Measurements from ENCODE around the gene PTMA. TPM values are rescaled to one million over a fixed set of nuclear protein-coding genes. Genes with fewer than 3 reads are reported as not detected.
"Not testable (repeated sequence)": the region's sequence is repeated elsewhere in the genome, so short reads cannot be mapped to it uniquely, and the experiment has no call there.

PTMA gene
- polyA plus RNA-seq, 4 donors = 1,019 to 2,156 (median 1,113) TPM

DNA sequence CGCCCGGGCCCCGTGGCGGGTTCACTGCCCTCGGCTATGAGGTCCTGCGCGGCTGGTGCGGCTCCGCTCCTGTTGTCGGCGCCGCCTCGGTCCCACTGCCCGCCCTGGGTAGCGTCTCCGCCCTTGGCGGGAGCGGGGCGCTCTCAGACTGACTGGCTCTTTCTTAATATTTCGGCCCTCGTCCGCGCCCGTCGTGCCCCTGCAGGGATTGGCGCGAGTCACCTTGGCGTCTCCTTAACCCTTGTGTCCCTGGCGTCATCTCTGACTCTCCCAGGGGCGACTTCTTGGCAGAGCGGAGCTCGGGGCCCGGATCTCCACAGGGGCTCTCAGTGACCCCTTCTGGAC is 1.3 kb downstream of the PTMA start:
- 0 to 1% (median 0%) methylated on average over 31 to 33 of the region's 33 CpGs for WGBS, 3 donors
- H3K9me3 ChIP-seq (ENCODE audit: control insufficient read depth in 2 of 2, insufficient read depth in 1 of 2, low read depth in 1 of 2, low read length in 1 of 2) = no peaks in the 10 kb centered on the region
- H3K4me3 ChIP-seq (ENCODE audit: low read depth in 1 of 3, low read length in 3 of 3) = peak overlapping the region; percentile 81 to 99 (median 95)
- no peak for FAIRE-seq
- peaks cover 8 to 40% (median 8%) of the 10 kb centered on the region in 3 donors for H3K36me3 ChIP-seq (ENCODE audit: control insufficient read depth in 3 of 3, insufficient read depth in 2 of 3, low read depth in 1 of 3, low read length in 3 of 3)
- peak in 1 of 2 donors; percentile 37 for DNase-seq
- peaks cover 0 to 22% (median 8%) of the 10 kb centered on the region in 3 donors for H3K4me1 ChIP-seq (ENCODE audit: control insufficient read depth in 3 of 3, insufficient read depth in 2 of 3, low read depth in 1 of 3, low read length in 2 of 3)
- H3K27me3 ChIP-seq (ENCODE audit: control insufficient read depth in 3 of 3, insufficient read depth in 3 of 3, low read length in 3 of 3) = no peaks in the 10 kb centered on the region
- H3K27ac ChIP-seq (ENCODE audit: low read depth in 1 of 3, low read length in 2 of 3) = peak overlapping the region; percentile 88 to 99 (median 92)

GRCh38 chr2:231709981-231710798 is 1.9 kb downstream of the PTMA start:
- WGBS, 3 donors = 0 to 1% (median 0%) methylated on average over 61 to 105 of the region's 105 CpGs
- Histone ChIP-seq H3K27me3 (ENCODE audit: control insufficient read depth in 3 of 3, insufficient read depth in 3 of 3, low read length in 3 of 3) (no peaks in the 10 kb centered on the region), H3K4me1 (ENCODE audit: control insufficient read depth in 3 of 3, insufficient read depth in 2 of 3, low read depth in 1 of 3, low read length in 2 of 3) (peaks cover 0 to 22% (median 8%) of the 10 kb centered on the region in 3 donors), H3K36me3 (ENCODE audit: control insufficient read depth in 3 of 3, insufficient read depth in 2 of 3, low read depth in 1 of 3, low read length in 3 of 3) (peaks cover 8 to 46% (median 8%) of the 10 kb centered on the region in 3 donors), H3K4me3 (ENCODE audit: low read depth in 1 of 3, low read length in 3 of 3) (peak overlapping the region; percentile 88 to 99 (median 95)), H3K9me3 (ENCODE audit: control insufficient read depth in 2 of 2, insufficient read depth in 1 of 2, low read depth in 1 of 2, low read length in 1 of 2) (no peaks in the 10 kb centered on the region), H3K27ac (ENCODE audit: low read depth in 1 of 3, low read length in 2 of 3) (peak overlapping the region; percentile 88 to 99 (median 92))
- peak; percentile 83 to 95 for DNase-seq
- FAIRE-seq = no peak

- WGBS, 3 donors = 0 to 3% (median 1%) methylated on average over 35 to 43 of the region's 43 CpGs
- Histone ChIP-seq H3K36me3 (ENCODE audit: control insufficient read depth in 3 of 3, insufficient read depth in 2 of 3, low read depth in 1 of 3, low read length in 3 of 3) (peaks cover 8 to 50% (median 8%) of the 10 kb centered on the region in 3 donors), H3K4me1 (ENCODE audit: control insufficient read depth in 3 of 3, insufficient read depth in 2 of 3, low read depth in 1 of 3, low read length in 2 of 3) (peaks cover 0 to 19% (median 8%) of the 10 kb centered on the region in 3 donors), H3K27me3 (ENCODE audit: control insufficient read depth in 3 of 3, insufficient read depth in 3 of 3, low read length in 3 of 3) (no peaks in the 10 kb centered on the region), H3K9me3 (ENCODE audit: control insufficient read depth in 2 of 2, insufficient read depth in 1 of 2, low read depth in 1 of 2, low read length in 1 of 2) (no peaks in the 10 kb centered on the region), H3K27ac (ENCODE audit: low read depth in 1 of 3, low read length in 2 of 3) (peak overlapping the region; percentile 78 to 88 (median 83)), H3K4me3 (ENCODE audit: low read depth in 1 of 3, low read length in 3 of 3) (peak overlapping the region; percentile 88 to 99 (median 95))
- FAIRE-seq = no peak
- peak; percentile 69 to 77 for DNase-seq
These were observed 2.7 kb downstream of the PTMA start for GRCh38 chr2:231710799-231711676.

- Histone ChIP-seq H3K9me3 (ENCODE audit: control insufficient read depth in 2 of 2, insufficient read depth in 1 of 2, low read depth in 1 of 2, low read length in 1 of 2) (no peaks in the 10 kb centered on the region), H3K36me3 (ENCODE audit: control insufficient read depth in 3 of 3, insufficient read depth in 2 of 3, low read depth in 1 of 3, low read length in 3 of 3) (peaks cover 8 to 50% (median 8%) of the 10 kb centered on the region in 3 donors), H3K4me3 (ENCODE audit: low read depth in 1 of 3, low read length in 3 of 3) (peak overlapping the region; percentile 88 to 99 (median 95)), H3K4me1 (ENCODE audit: control insufficient read depth in 3 of 3, insufficient read depth in 2 of 3, low read depth in 1 of 3, low read length in 2 of 3) (peaks cover 0 to 17% (median 8%) of the 10 kb centered on the region in 3 donors), H3K27ac (ENCODE audit: low read depth in 1 of 3, low read length in 2 of 3) (peak overlapping the region; percentile 78 to 88 (median 83)), H3K27me3 (ENCODE audit: control insufficient read depth in 3 of 3, insufficient read depth in 3 of 3, low read length in 3 of 3) (no peaks in the 10 kb centered on the region)
- no peak for FAIRE-seq
- DNase-seq = no peak
- 14 to 23% (median 16%) methylated on average over 9 of the region's 9 CpGs for WGBS, 3 donors
These were observed 3.5 kb downstream of the PTMA start for GRCh38 chr2:231711677-231712450.

- not testable (repeated sequence) for H3K9me3 ChIP-seq (ENCODE audit: control insufficient read depth in 2 of 2, insufficient read depth in 1 of 2, low read depth in 1 of 2, low read length in 1 of 2); FAIRE-seq; DNase-seq; H3K27me3 ChIP-seq (ENCODE audit: control insufficient read depth in 3 of 3, insufficient read depth in 3 of 3, low read length in 3 of 3)
- Histone ChIP-seq H3K36me3 (ENCODE audit: control insufficient read depth in 3 of 3, insufficient read depth in 2 of 3, low read depth in 1 of 3, low read length in 3 of 3) (peaks cover 8 to 50% (median 8%) of the 10 kb centered on the region in 3 donors), H3K4me3 (ENCODE audit: low read depth in 1 of 3, low read length in 3 of 3) (peak overlapping the region in 1 of 3 donors; percentile 88), H3K27ac (ENCODE audit: low read depth in 1 of 3, low read length in 2 of 3) (peak overlapping the region in 2 of 3 donors; percentile 78 to 83), H3K4me1 (ENCODE audit: control insufficient read depth in 3 of 3, insufficient read depth in 2 of 3, low read depth in 1 of 3, low read length in 2 of 3) (peaks cover 0 to 17% (median 8%) of the 10 kb centered on the region in 3 donors)
- WGBS, 3 donors = 31 to 44% (median 41%) methylated on average over 18 of the region's 18 CpGs
These were observed 4.2 kb downstream of the PTMA start for GRCh38 chr2:231712451-231713021.

GRCh38 chr2:231713406-231713729 is 5.0 kb downstream of the PTMA start:
- FAIRE-seq; H3K4me3 ChIP-seq (ENCODE audit: low read depth in 1 of 3, low read length in 3 of 3): not testable (repeated sequence)
- H3K27ac ChIP-seq (ENCODE audit: low read depth in 1 of 3, low read length in 2 of 3) = peak overlapping the region in 2 of 3 donors; percentile 17 to 79

GRCh38 chr2:231713730-231714638 is 5.7 kb downstream of the PTMA start:
- Histone ChIP-seq H3K4me3 (ENCODE audit: low read depth in 1 of 3, low read length in 3 of 3) (no peak overlapping the region), H3K27me3 (ENCODE audit: control insufficient read depth in 3 of 3, insufficient read depth in 3 of 3, low read length in 3 of 3) (no peaks in the 10 kb centered on the region), H3K4me1 (ENCODE audit: control insufficient read depth in 3 of 3, insufficient read depth in 2 of 3, low read depth in 1 of 3, low read length in 2 of 3) (peaks cover 0 to 17% (median 8%) of the 10 kb centered on the region in 3 donors), H3K9me3 (ENCODE audit: control insufficient read depth in 2 of 2, insufficient read depth in 1 of 2, low read depth in 1 of 2, low read length in 1 of 2) (peaks cover 0 to 2% of the 10 kb centered on the region in 2 donors), H3K27ac (ENCODE audit: low read depth in 1 of 3, low read length in 2 of 3) (peak overlapping the region in 2 of 3 donors; percentile 17 to 79), H3K36me3 (ENCODE audit: control insufficient read depth in 3 of 3, insufficient read depth in 2 of 3, low read depth in 1 of 3, low read length in 3 of 3) (peaks cover 8 to 50% (median 8%) of the 10 kb centered on the region in 3 donors)
- FAIRE-seq (no peak), DNase-seq (peak; percentile 88 to 90)
- 12 to 18% (median 13%) methylated on average over 15 of the region's 15 CpGs for WGBS, 3 donors

More at GRCh38 chr2:231713406-231713729, 5.0 kb downstream of the PTMA start:
- not testable (repeated sequence) for DNase-seq; H3K27me3 ChIP-seq (ENCODE audit: control insufficient read depth in 3 of 3, insufficient read depth in 3 of 3, low read length in 3 of 3); H3K9me3 ChIP-seq (ENCODE audit: control insufficient read depth in 2 of 2, insufficient read depth in 1 of 2, low read depth in 1 of 2, low read length in 1 of 2)
- Histone ChIP-seq H3K4me1 (ENCODE audit: control insufficient read depth in 3 of 3, insufficient read depth in 2 of 3, low read depth in 1 of 3, low read length in 2 of 3) (peaks cover 0 to 17% (median 8%) of the 10 kb centered on the region in 3 donors), H3K36me3 (ENCODE audit: control insufficient read depth in 3 of 3, insufficient read depth in 2 of 3, low read depth in 1 of 3, low read length in 3 of 3) (peaks cover 8 to 50% (median 8%) of the 10 kb centered on the region in 3 donors)
